ENCODE data around the gene C13orf46. TPM values are rescaled to one million over a fixed set of nuclear protein-coding genes. Genes with fewer than 3 reads are reported as not detected.

The C13orf46 gene
- total and polyA plus RNA-seq, 2 donors (not counting 1 experiment from before 2014, with no cell fraction given), result 1.4 to 4.8 TPM

DNA sequence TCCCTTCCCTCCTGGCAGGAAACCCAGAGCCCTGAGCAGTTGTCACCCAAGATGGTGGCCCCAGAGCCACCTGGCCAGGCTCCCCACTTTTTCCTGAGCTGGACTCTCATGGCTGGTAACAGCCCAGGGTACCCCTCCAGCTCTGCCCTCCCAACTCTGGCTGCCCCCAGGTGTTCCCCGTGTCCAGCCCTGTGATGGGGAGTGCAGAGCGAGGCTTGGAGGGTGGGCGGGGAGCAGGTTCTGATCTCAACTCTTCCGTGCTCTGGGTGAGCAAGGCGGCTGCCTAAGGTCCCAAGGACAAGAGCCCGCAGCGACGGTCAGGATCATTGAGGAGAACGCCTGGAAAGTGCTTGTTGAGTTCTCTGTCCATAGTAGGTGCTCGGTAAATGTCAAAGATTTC lies 55.3 kb downstream of the C13orf46 start:
- no peaks in the 10 kb centered on the region for H3K4me1 Mint-ChIP-seq
- TF ChIP-seq EZH2 (IDR thresholded peaks at IDR 0.05; ENCODE audit: borderline replicate concordance, insufficient read depth, low read depth, low read length, poor library complexity, severe bottlenecking) (no peak), CTCF (IDR thresholded peaks at IDR 0.05) (no peak)
- CTCF ChIA-PET, result no interaction called here
- H2AFZ ChIP-seq (ENCODE audit: insufficient read depth, low read depth, low read length, poor library complexity, severe bottlenecking), result no peak overlapping the region
- no peak overlapping the region for H3K9ac ChIP-seq (ENCODE audit: low read length)
- H3K79me2 ChIP-seq (ENCODE audit: control insufficient read depth, insufficient read depth, low read length), result no peaks in the 10 kb centered on the region
- ATAC-seq (ENCODE audit: low read depth) (no peak), DNase-seq (no peak)
- peaks cover 32% of the 10 kb centered on the region for H3K27me3 Mint-ChIP-seq
- intact Hi-C loops (cut with micrococcal nuclease), result no loop called here
- 95% methylated on average over 10 of the region's 10 CpGs for WGBS (ENCODE audit: insufficient coverage)
- H3K4me1 ChIP-seq (ENCODE audit: control insufficient read depth in 2 of 2, insufficient read depth in 2 of 2, low read length in 2 of 2), result no peaks in the 10 kb centered on the region
- no peaks in the 10 kb centered on the region for H4K20me1 ChIP-seq (ENCODE audit: control insufficient read depth, insufficient read depth, low read length, poor library complexity, severe bottlenecking)
- POLR2A ChIA-PET, result no interaction called here
- no peak overlapping the region for H3K27ac Mint-ChIP-seq
- H3K36me3 ChIP-seq (replicated peaks in 1 of 2; ENCODE audit: control extremely low read depth in 1 of 2, control insufficient read depth in 1 of 2, extremely low read depth in 1 of 2, insufficient read depth in 2 of 2, low read length in 1 of 2), result no peaks in the 10 kb centered on the region
- no peak overlapping the region for H3K4me3 ChIP-seq (ENCODE audit: control extremely low read depth in 1 of 5, extremely low read depth in 1 of 5, insufficient read depth in 1 of 5, low read depth in 2 of 5, low read length in 4 of 5)
- H3K27ac ChIP-seq (ENCODE audit: low read length in 2 of 2), result no peak overlapping the region
- H3K9me3 Mint-ChIP-seq (ENCODE audit: insufficient read depth), result peaks cover 3% of the 10 kb centered on the region
- H3K4me2 ChIP-seq (replicated peaks; ENCODE audit: low read depth, low read length, poor library complexity, severe bottlenecking), result no peak overlapping the region
- no peak overlapping the region for H3K4me3 Mint-ChIP-seq
- H3K27me3 ChIP-seq (replicated peaks in 1 of 4; ENCODE audit: control extremely low read depth in 1 of 4, control insufficient read depth in 3 of 4, insufficient read depth in 4 of 4, low read length in 3 of 4), result peaks cover 0 to 7% (median 4%) of the 10 kb centered on the region in 4 experiments
- peaks cover 0 to 22% (median 4%) of the 10 kb centered on the region in 3 donors for H3K9me3 ChIP-seq (ENCODE audit: control extremely low read depth in 1 of 3, control insufficient read depth in 2 of 3, insufficient read depth in 1 of 3, low read length in 2 of 3)

DNA sequence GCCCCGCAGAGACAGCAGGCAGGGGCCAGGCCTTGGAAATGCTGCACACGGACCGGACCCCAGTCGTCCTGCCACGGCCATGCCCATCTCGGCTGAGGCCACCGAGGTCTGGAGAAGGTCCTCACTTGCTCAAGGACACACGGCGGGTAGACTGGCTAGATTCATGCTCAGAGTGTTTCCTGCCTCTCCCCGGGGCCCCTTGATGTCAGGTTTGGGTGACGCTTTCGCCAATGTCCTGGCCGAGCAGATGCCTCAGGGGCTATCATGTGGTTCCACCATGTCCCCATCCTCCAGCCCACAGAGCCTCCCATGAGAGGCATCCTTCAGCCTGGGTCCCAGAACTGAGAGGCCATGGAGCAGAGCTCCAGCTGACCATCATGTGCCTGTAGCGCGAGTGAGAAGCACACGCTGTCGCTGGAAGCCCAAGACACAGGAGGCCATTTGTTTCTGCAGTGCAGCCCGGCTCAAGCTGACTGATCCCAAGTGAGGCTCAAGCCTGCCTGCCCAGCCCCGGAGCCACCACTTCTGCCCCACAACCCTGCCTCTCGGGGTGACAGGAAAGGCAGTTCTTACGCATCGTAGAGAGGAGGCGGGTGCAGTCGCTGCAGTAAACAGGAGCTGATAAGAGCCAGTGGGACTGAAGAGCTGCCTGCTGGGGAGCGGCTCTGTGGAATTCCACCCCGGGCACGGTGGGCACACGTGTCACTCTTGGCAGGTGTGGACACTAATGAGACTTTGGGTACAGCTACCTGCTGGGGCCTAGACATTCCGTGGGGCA lies 56.1 kb downstream of the C13orf46 start:
- Histone ChIP-seq H3K79me2 (ENCODE audit: control insufficient read depth, insufficient read depth, low read length) (no peaks in the 10 kb centered on the region), H3K4me2 (replicated peaks; ENCODE audit: low read depth, low read length, poor library complexity, severe bottlenecking) (no peak overlapping the region), H3K9ac (ENCODE audit: low read length) (no peak overlapping the region), H3K27ac (ENCODE audit: low read length in 2 of 2) (no peak overlapping the region), H3K36me3 (replicated peaks in 1 of 2; ENCODE audit: control extremely low read depth in 1 of 2, control insufficient read depth in 1 of 2, extremely low read depth in 1 of 2, insufficient read depth in 2 of 2, low read length in 1 of 2) (no peaks in the 10 kb centered on the region), H3K4me1 (ENCODE audit: control insufficient read depth in 2 of 2, insufficient read depth in 2 of 2, low read length in 2 of 2) (no peaks in the 10 kb centered on the region), H3K4me3 (ENCODE audit: control extremely low read depth in 1 of 5, extremely low read depth in 1 of 5, insufficient read depth in 1 of 5, low read depth in 2 of 5, low read length in 4 of 5) (no peak overlapping the region), H3K27me3 (replicated peaks in 1 of 4; ENCODE audit: control extremely low read depth in 1 of 4, control insufficient read depth in 3 of 4, insufficient read depth in 4 of 4, low read length in 3 of 4) (peaks cover 0 to 7% (median 4%) of the 10 kb centered on the region in 4 experiments), H3K9me3 (ENCODE audit: control extremely low read depth in 1 of 3, control insufficient read depth in 2 of 3, insufficient read depth in 1 of 3, low read length in 2 of 3) (peaks cover 0 to 22% (median 4%) of the 10 kb centered on the region in 3 donors), H2AFZ (ENCODE audit: insufficient read depth, low read depth, low read length, poor library complexity, severe bottlenecking) (no peak overlapping the region), H4K20me1 (ENCODE audit: control insufficient read depth, insufficient read depth, low read length, poor library complexity, severe bottlenecking) (no peaks in the 10 kb centered on the region)
- TF ChIP-seq EZH2 (IDR thresholded peaks at IDR 0.05; ENCODE audit: borderline replicate concordance, insufficient read depth, low read depth, low read length, poor library complexity, severe bottlenecking) (no peak), CTCF (IDR thresholded peaks at IDR 0.05) (no peak)
- ChIA-PET POLR2A (no interaction called here), CTCF (no interaction called here)
- no peak for ATAC-seq (ENCODE audit: low read depth)
- WGBS (ENCODE audit: insufficient coverage), result 94% methylated on average over 29 of the region's 29 CpGs
- Mint-ChIP-seq H3K4me3 (no peak overlapping the region), H3K4me1 (no peaks in the 10 kb centered on the region), H3K9me3 (ENCODE audit: insufficient read depth) (peaks cover 3% of the 10 kb centered on the region), H3K27ac (no peak overlapping the region), H3K27me3 (peaks cover 31% of the 10 kb centered on the region)
- DNase-seq, result no peak
- intact Hi-C loops (cut with micrococcal nuclease), result no loop called here

Data from B cell (primary cell).